Spinal cord (tissue), 10 donors: ENCODE data around the gene SLC25A48. TPM values are rescaled to one million over a fixed set of nuclear protein-coding genes. Genes with fewer than 3 reads are reported as not detected.
A peak's percentile ranks its signal among the peaks of the same experiment; 100 is the strongest.
"Not testable (repeated sequence)": the region's sequence is repeated elsewhere in the genome, so short reads cannot be mapped to it uniquely, and the experiment has no call there.

Experiments used
- DNase-seq, 6 donors: peaks; one replicate each; pipeline versions ENCODE4 v3.0.0 to v3.0.0-alpha.2; 2013 to 2015; ENCODE audit warnings: low spot score in 6 of 6, low read depth in 4 of 6
- H3K27ac ChIP-seq: one replicate; pipeline ENCODE4 v1.5.1; 2013; ENCODE audit warnings: low read depth, low read length, control low read depth
- H3K27me3 ChIP-seq: one replicate; pipeline ENCODE4 v1.6.1; 2013; ENCODE audit warnings: low read length; ENCODE audit not compliant: control insufficient read depth, insufficient read depth
- H3K36me3 ChIP-seq: one replicate; pipeline ENCODE4 v1.6.1; 2013; ENCODE audit warnings: low read length; ENCODE audit not compliant: control insufficient read depth, insufficient read depth
- H3K4me1 ChIP-seq: one replicate; pipeline ENCODE4 v1.6.1; 2013; ENCODE audit warnings: low read length; ENCODE audit not compliant: control insufficient read depth, insufficient read depth
- H3K4me3 ChIP-seq: one replicate; pipeline ENCODE4 v1.5.1; 2013; ENCODE audit warnings: low read depth, low read length, control low read depth
- H3K9me3 ChIP-seq: one replicate; pipeline ENCODE4 v1.6.1; 2013; ENCODE audit warnings: low read length; ENCODE audit not compliant: control insufficient read depth, insufficient read depth
- WGBS: methylation state at CpG from one replicate; pipeline ENCODE4 v1.1.5; 2013; ENCODE audit warnings: missing lambda C conversion rate; ENCODE audit not compliant: insufficient coverage; 5-methylcytosine and 5-hydroxymethylcytosine counted together
- polyA plus RNA-seq, 2 donors: library from polyadenylated mRNA; unstranded; fragments of 120-200 nt; gene quantifications; one replicate each; pipeline ENCODE4 v1.2.1, GENCODE V29; 2013; ENCODE audit not compliant: insufficient read length in 2 of 2
- total RNA-seq, 2 donors: library from RNA; depleted of rRNA in 1 of 2; stranded (reverse); fragments of 120-200 nt in 1 of 2; fragments of >200 nt in 1 of 2; gene quantifications; one replicate each; pipeline versions ENCODE4 v1.2.3 to v1.2.4, GENCODE V29; 2013 to 2014
- donor health status: healthy.

SLC25A48 gene
- total and polyA plus RNA-seq, 4 donors: 6.8 to 50.2 (median 23.5) TPM

DNA sequence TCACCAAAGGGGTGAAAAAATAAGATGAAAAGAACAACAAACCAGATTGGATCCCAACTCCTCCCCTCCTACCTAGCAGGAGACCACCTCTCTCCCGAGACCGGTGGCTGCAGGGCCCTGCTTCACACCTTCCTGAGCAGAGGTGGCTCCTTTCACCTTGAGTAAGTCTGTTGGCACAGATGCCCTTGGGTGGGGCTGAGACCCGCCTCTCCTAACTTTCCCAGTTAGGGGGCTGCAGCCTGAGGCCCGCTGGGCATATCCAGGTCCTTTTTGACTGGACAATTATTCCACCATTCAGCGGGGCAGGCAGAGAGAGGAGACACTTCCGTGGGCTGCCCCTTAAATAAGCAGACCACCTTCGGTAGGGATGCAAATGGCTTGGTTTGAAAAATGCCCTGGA lies 1.3 kb downstream of the SLC25A48 start:
- Histone ChIP-seq H3K27ac (peak overlapping the region; percentile 29), H3K27me3 (peaks cover 35% of the 10 kb centered on the region), H3K36me3 (no peaks in the 10 kb centered on the region), H3K9me3 (no peaks in the 10 kb centered on the region), H3K4me1 (peaks cover 46% of the 10 kb centered on the region), H3K4me3 (peak overlapping the region; percentile 63)
- 43% methylated on average over 4 of the region's 7 CpGs for WGBS
- DNase-seq: no peak

DNA sequence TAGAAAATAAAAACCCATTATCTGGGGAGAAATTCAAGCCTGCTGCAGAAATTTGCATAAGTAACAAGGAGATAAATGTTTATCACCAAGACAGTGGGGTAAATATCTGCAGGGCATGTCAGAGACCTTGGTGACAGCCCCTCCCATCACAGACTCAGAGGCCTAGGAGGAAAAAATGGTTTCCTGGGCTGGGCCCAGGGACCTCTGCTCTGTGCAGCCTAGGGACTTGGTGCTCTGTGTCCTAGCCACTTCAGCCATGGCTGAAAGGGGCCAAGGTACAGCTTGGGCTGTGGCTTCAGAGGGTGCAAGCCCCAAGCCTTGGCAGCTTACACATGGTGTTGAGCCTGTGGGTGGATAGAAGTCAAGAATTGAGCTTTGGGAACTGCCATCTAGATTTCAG lies 3.9 kb downstream of the SLC25A48 start:
- H3K4me3 ChIP-seq, H3K36me3 ChIP-seq, H3K27ac ChIP-seq, H3K9me3 ChIP-seq, DNase-seq: not testable (repeated sequence)
- Histone ChIP-seq H3K4me1 (peaks cover 34% of the 10 kb centered on the region), H3K27me3 (peaks cover 26% of the 10 kb centered on the region)

- 89% methylated on average over 2 of the region's 4 CpGs for WGBS
- H3K4me1 ChIP-seq: peaks cover 32% of the 10 kb centered on the region
These were observed 5.1 kb downstream of the SLC25A48 start for GRCh38 chr5:135839566-135839965.

GRCh38 chr5:135840959-135841358 lies 6.5 kb downstream of the SLC25A48 start:
- DNase-seq: no peak
- peaks cover 20% of the 10 kb centered on the region for H3K4me1 ChIP-seq
- WGBS: no CpG with 5 or more reads among the region's 4 CpGs
- H3K27ac ChIP-seq: no peak overlapping the region
- peaks cover under 1% of the 10 kb centered on the region for H3K27me3 ChIP-seq
- H3K4me3 ChIP-seq: no peak overlapping the region
- H3K9me3 ChIP-seq: no peaks in the 10 kb centered on the region
- no peaks in the 10 kb centered on the region for H3K36me3 ChIP-seq

More at GRCh38 chr5:135839566-135839965, 5.1 kb downstream of the SLC25A48 start:
- Histone ChIP-seq H3K36me3 (no peaks in the 10 kb centered on the region), H3K27ac (no peak overlapping the region), H3K4me3 (no peak overlapping the region), H3K9me3 (no peaks in the 10 kb centered on the region), H3K27me3 (peaks cover 15% of the 10 kb centered on the region)
- no peak for DNase-seq

DNA sequence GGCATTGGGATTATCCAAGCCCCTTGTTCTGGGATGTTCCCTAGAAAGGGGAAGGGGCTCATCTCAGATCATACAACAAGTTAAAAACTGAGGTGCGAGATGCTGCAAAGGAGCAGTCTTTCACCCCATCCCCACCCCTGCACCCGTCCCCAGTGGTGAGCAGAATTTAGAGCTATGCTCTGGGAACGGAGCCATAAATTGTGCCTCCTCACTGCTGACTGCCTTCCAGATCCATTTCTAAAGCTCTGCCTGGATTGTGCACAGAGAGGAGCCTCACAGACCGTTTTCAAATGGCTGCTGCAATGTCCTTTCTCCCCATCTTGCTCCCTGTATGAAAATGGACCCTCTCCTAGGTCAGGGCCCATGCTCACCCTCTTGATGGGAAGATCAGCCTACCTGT lies 8.3 kb downstream of the SLC25A48 start:
- Histone ChIP-seq H3K9me3 (no peaks in the 10 kb centered on the region), H3K4me1 (peaks cover 19% of the 10 kb centered on the region), H3K36me3 (no peaks in the 10 kb centered on the region), H3K4me3 (no peak overlapping the region), H3K27ac (peak overlapping the region; percentile 42), H3K27me3 (no peaks in the 10 kb centered on the region)
- peak in 2 of 6 donors; percentile 50 to 62 for DNase-seq
- 22% methylated on average over 2 of the region's 4 CpGs for WGBS

- DNase-seq: peak in 2 of 6 donors; percentile 13 to 47
- peaks cover 19% of the 10 kb centered on the region for H3K4me1 ChIP-seq
- WGBS: 75% methylated on average over 6 of the region's 6 CpGs
- H3K9me3 ChIP-seq: no peaks in the 10 kb centered on the region
- no peak overlapping the region for H3K4me3 ChIP-seq
- H3K27me3 ChIP-seq: no peaks in the 10 kb centered on the region
- H3K27ac ChIP-seq: peak overlapping the region; percentile 42
- H3K36me3 ChIP-seq: no peaks in the 10 kb centered on the region
These were observed 9.3 kb downstream of the SLC25A48 start for GRCh38 chr5:135843571-135844337.

GRCh38 chr5:135846311-135846710 lies 11.8 kb downstream of the SLC25A48 start:
- H3K4me1 ChIP-seq: peaks cover 19% of the 10 kb centered on the region
- H3K36me3 ChIP-seq: peaks cover 3% of the 10 kb centered on the region
- no peak for DNase-seq
- H3K27me3 ChIP-seq: no peaks in the 10 kb centered on the region
- H3K4me3 ChIP-seq: no peak overlapping the region
- no peaks in the 10 kb centered on the region for H3K9me3 ChIP-seq
- no peak overlapping the region for H3K27ac ChIP-seq

GRCh38 chr5:135847976-135848375 lies 13.5 kb downstream of the SLC25A48 start:
- H3K27ac ChIP-seq: no peak overlapping the region
- H3K36me3 ChIP-seq: peaks cover 11% of the 10 kb centered on the region
- H3K4me3 ChIP-seq: no peak overlapping the region
- no peak for DNase-seq
- no CpG with 5 or more reads among the region's 1 CpG for WGBS
- peaks cover 17% of the 10 kb centered on the region for H3K4me1 ChIP-seq
- no peaks in the 10 kb centered on the region for H3K9me3 ChIP-seq
- no peaks in the 10 kb centered on the region for H3K27me3 ChIP-seq

- Histone ChIP-seq H3K4me1 (peaks cover 3% of the 10 kb centered on the region), H3K4me3 (no peak overlapping the region), H3K36me3 (peaks cover 11% of the 10 kb centered on the region), H3K27ac (no peak overlapping the region), H3K9me3 (no peaks in the 10 kb centered on the region), H3K27me3 (no peaks in the 10 kb centered on the region)
- no peak for DNase-seq
- 89% methylated on average over 8 of the region's 9 CpGs for WGBS
These were observed 15.8 kb downstream of the SLC25A48 start for GRCh38 chr5:135850231-135850630.

DNA sequence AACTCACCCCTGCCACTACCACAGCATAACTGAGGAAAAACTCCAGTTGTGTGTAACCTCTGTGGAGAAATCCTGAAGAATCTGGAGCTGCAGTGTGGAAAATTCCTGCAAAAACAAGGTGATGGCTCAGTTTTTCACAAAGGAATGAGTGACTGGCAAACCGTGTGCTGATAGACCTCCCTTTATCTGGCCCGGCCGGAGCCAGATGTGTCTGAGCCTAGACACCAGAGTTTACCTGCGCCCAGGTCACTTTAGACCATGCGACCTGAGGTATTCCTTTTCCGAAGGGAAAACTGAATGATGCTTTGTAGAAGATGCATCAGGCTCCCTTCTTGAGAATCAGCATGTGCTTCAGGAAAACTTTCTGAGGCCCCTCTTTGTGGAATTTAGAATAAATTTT lies 16.2 kb downstream of the SLC25A48 start:
- 98% methylated on average over 6 of the region's 6 CpGs for WGBS
- Histone ChIP-seq H3K4me3 (no peak overlapping the region), H3K36me3 (peaks cover 13% of the 10 kb centered on the region), H3K27ac (no peak overlapping the region), H3K9me3 (no peaks in the 10 kb centered on the region), H3K27me3 (no peaks in the 10 kb centered on the region), H3K4me1 (peaks cover 3% of the 10 kb centered on the region)
- no peak for DNase-seq
